Calu3 (cell line): ENCODE measurements around the gene HSD17B8. TPM values are rescaled to one million over a fixed set of nuclear protein-coding genes. Genes with fewer than 3 reads are reported as not detected.

Source experiments
- BruUV-seq: library from RNA; stranded (reverse); fragments of 400-500 nt; replicated peaks from 2 replicates; lab custom pipeline; 2021; lab: Mats Ljungman, UMichigan
- CTCF ChIA-PET: fragments of 300-600 bp; sonication (Branson Sonifier 250); formaldehyde crosslinking; loops from one replicate; lab custom pipeline; 2022; ENCODE audit warnings: antibody characterized with exemption; lab: Charles Lee
- DNase-seq: peaks from one replicate; pipeline ENCODE4 v3.0.0; 2022
- H3K27ac Mint-ChIP-seq: one replicate; pipeline ENCODE4 v1.8.0; 2022; ENCODE audit warnings: mixed read lengths; ENCODE audit not compliant: unreplicated experiment
- H3K27me3 Mint-ChIP-seq: one replicate; pipeline ENCODE4 v1.8.0; 2022; ENCODE audit warnings: mixed read lengths; ENCODE audit not compliant: unreplicated experiment
- H3K36me3 Mint-ChIP-seq: one replicate; pipeline ENCODE4 v1.8.0; 2022; ENCODE audit warnings: mild to moderate bottlenecking, moderate library complexity, mixed read lengths; ENCODE audit not compliant: insufficient read depth, unreplicated experiment
- H3K4me1 Mint-ChIP-seq: one replicate; pipeline ENCODE4 v1.8.0; 2022; ENCODE audit warnings: mild to moderate bottlenecking, low read depth, mixed read lengths; ENCODE audit not compliant: unreplicated experiment
- H3K4me3 Mint-ChIP-seq: one replicate; pipeline ENCODE4 v1.8.0; 2022; ENCODE audit warnings: mild to moderate bottlenecking, low read depth, moderate library complexity, mixed read lengths; ENCODE audit not compliant: unreplicated experiment
- H3K9me3 Mint-ChIP-seq: one replicate; pipeline ENCODE4 v1.8.0; 2022; ENCODE audit warnings: low read depth, mixed read lengths; ENCODE audit not compliant: unreplicated experiment
- CTCF ChIP-seq: fragments of 200-600 bp; IDR thresholded peaks from one replicate; pipeline ENCODE4 v1.8.0; 2022; ENCODE audit warnings: antibody characterized with exemption; ENCODE audit not compliant: unreplicated experiment
- intact Hi-C: fragments of 100-400 bp; cut with micrococcal nuclease; formaldehyde crosslinking; loops from one replicate; pipeline ENCODE4 v1.10.0; 2022; ENCODE audit not compliant: unreplicated experiment
- microRNA-seq: library from miRNA; unstranded; fragments of <30 nt; microRNA quantifications from one replicate; pipeline ENCODE4 v1.2.0, GENCODE V29; 2022
- total RNA-seq: library from RNA; stranded (reverse); gene quantifications from 2 replicates; pipeline ENCODE4 v1.2.3, GENCODE V29; 2022

HSD17B8 gene
- total RNA-seq, 1 experiment from 2014 or later = 41.7 TPM

- no peak for DNase-seq
- intact Hi-C loops = no loop called here
- TF ChIP-seq CTCF = no peak
- no TSS peak for BruUV-seq
- no peak overlapping the region for H3K27ac Mint-ChIP-seq
- H3K36me3 Mint-ChIP-seq = peaks cover 44% of the 10 kb centered on the region
- CTCF ChIA-PET = interaction anchor here (0.6 to 0.7 kb wide), 2 partner anchors 101 to 176 kb away, joined by 3 to 7 read pairs; partner anchors contain the start of gene HLA-DPB1
- H3K4me1 Mint-ChIP-seq = peaks cover 26% of the 10 kb centered on the region
- peaks cover 2% of the 10 kb centered on the region for H3K27me3 Mint-ChIP-seq
- H3K9me3 Mint-ChIP-seq = no peaks in the 10 kb centered on the region
- no peak overlapping the region for H3K4me3 Mint-ChIP-seq
Measured at GRCh38 chr6:33251395-33252012, 47.0 kb downstream of the HSD17B8 start.

GRCh38 chr6:33252759-33253158 is 48.3 kb downstream of the HSD17B8 start:
- no peak for DNase-seq
- intact Hi-C loops = no loop called here
- Mint-ChIP-seq H3K9me3 (no peaks in the 10 kb centered on the region), H3K27me3 (no peaks in the 10 kb centered on the region), H3K27ac (no peak overlapping the region), H3K36me3 (peaks cover 51% of the 10 kb centered on the region), H3K4me1 (peaks cover 25% of the 10 kb centered on the region), H3K4me3 (no peak overlapping the region)
- BruUV-seq = no TSS peak
- CTCF ChIA-PET = interaction anchor here (0.7 kb wide), 1 partner anchor 145 kb away, joined by 4 read pairs; no protein-coding TSS in a partner anchor
- no peak for TF ChIP-seq CTCF

GRCh38 chr6:33254591-33254990 is 50.1 kb downstream of the HSD17B8 start:
- Mint-ChIP-seq H3K9me3 (no peaks in the 10 kb centered on the region), H3K27me3 (no peaks in the 10 kb centered on the region), H3K27ac (no peak overlapping the region), H3K4me3 (no peak overlapping the region), H3K36me3 (peaks cover 48% of the 10 kb centered on the region), H3K4me1 (peaks cover 12% of the 10 kb centered on the region)
- CTCF ChIA-PET = interaction anchor here (0.6 kb wide), 1 partner anchor 23 kb away, joined by 10 read pairs; no protein-coding TSS in a partner anchor
- intact Hi-C loops = no loop called here
- TF ChIP-seq CTCF = no peak
- no peak for DNase-seq
- BruUV-seq = no TSS peak

Small RNA genes lying within 50 kb of the gene (microRNA-seq; reads per million reads assigned to microRNA genes)
- 15.1 reads per million, percentile 40 among the genes with 10 or more reads in this experiment for gene MIR219A1

Other genes with a start within 250 kb of the HSD17B8 start
- gene BRD2, start 236.1 kb upstream of the HSD17B8 start, total RNA-seq = 351 and 356 TPM in 2 replicates
- gene HLA-DOA, start 195.1 kb upstream of the HSD17B8 start, total RNA-seq = 1.7 and 4.1 TPM in 2 replicates
- 29.2 and 46.4 TPM in 2 replicates for gene HLA-DPA1, start 131.0 kb upstream of the HSD17B8 start, total RNA-seq
- 12.0 and 18.3 TPM in 2 replicates for gene HLA-DPB1, start 128.7 kb upstream of the HSD17B8 start, total RNA-seq
- gene COL11A2, start 12.2 kb upstream of the HSD17B8 start, total RNA-seq = 1.8 TPM in 2 replicates
- gene RXRB, start 4.0 kb upstream of the HSD17B8 start, total RNA-seq = 78.2 and 78.3 TPM in 2 replicates
- gene SLC39A7, start 3.8 kb upstream of the HSD17B8 start, total RNA-seq = 188 and 201 TPM in 2 replicates
- gene RING1, start 3.8 kb downstream of the HSD17B8 start, total RNA-seq = 53.9 and 58.9 TPM in 2 replicates
- 99.7 and 104 TPM in 2 replicates for gene VPS52, start 67.2 kb downstream of the HSD17B8 start, total RNA-seq
- 2,667 and 2,688 TPM in 2 replicates for gene RPS18, start 67.4 kb downstream of the HSD17B8 start, total RNA-seq
- gene B3GALT4, start 72.5 kb downstream of the HSD17B8 start, total RNA-seq = 18.2 and 21.6 TPM in 2 replicates
- 124 and 125 TPM in 2 replicates for gene WDR46, start 84.6 kb downstream of the HSD17B8 start, total RNA-seq
- 141 and 168 TPM in 2 replicates for gene PFDN6, start 84.9 kb downstream of the HSD17B8 start, total RNA-seq
- 138 and 154 TPM in 2 replicates for gene RGL2, start 94.3 kb downstream of the HSD17B8 start, total RNA-seq
- 443 and 488 TPM in 2 replicates for gene TAPBP, start 109.4 kb downstream of the HSD17B8 start, total RNA-seq
- gene ZBTB22, start 113.1 kb downstream of the HSD17B8 start, total RNA-seq = 22.6 and 26.4 TPM in 2 replicates
- gene DAXX, start 118.3 kb downstream of the HSD17B8 start, total RNA-seq = 86.3 and 86.6 TPM in 2 replicates
- gene KIFC1, start 187.2 kb downstream of the HSD17B8 start, total RNA-seq = 105 and 140 TPM in 2 replicates
- 62.4 and 68.3 TPM in 2 replicates for gene PHF1, start 206.4 kb downstream of the HSD17B8 start, total RNA-seq
- gene CUTA, start 213.5 kb downstream of the HSD17B8 start, total RNA-seq = 170 and 172 TPM in 2 replicates
- 18.8 and 24.9 TPM in 2 replicates for gene SYNGAP1, start 215.4 kb downstream of the HSD17B8 start, total RNA-seq
- gene ZBTB9, start 249.9 kb downstream of the HSD17B8 start, total RNA-seq = 18.1 and 20.0 TPM in 2 replicates